GM21528 (cell line): ENCODE data around the gene FLT3.

Experiments
- ATAC-seq: cut with Tn5 transposase; IDR thresholded peaks from one replicate; pipeline ENCODE4 v1.9.1; 2021; ENCODE audit warnings: mild to moderate bottlenecking, moderate library complexity; ENCODE audit not compliant: unreplicated experiment, low FRiP score

Gene FLT3

DNA sequence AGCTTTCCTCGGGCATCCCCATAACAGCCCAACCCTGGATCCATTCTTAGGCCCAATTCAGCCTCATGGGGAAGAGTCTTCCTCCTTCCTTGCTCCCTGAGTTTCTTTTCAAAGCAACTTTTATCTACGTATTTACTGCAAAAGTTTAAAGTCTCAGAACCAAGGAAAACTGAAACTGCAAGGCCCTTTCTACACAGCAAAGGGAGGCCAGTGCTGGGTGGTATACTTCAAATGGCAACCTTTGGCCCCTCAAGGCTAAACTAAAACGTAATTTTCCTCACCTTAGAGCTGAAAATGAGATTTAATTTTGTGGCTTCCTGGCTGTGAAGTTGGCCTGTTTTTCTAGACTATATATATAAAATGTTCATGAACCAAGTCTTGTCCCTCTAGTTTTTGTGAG, 136.9 kb downstream of the FLT3 start:
- no peak for ATAC-seq

DNA sequence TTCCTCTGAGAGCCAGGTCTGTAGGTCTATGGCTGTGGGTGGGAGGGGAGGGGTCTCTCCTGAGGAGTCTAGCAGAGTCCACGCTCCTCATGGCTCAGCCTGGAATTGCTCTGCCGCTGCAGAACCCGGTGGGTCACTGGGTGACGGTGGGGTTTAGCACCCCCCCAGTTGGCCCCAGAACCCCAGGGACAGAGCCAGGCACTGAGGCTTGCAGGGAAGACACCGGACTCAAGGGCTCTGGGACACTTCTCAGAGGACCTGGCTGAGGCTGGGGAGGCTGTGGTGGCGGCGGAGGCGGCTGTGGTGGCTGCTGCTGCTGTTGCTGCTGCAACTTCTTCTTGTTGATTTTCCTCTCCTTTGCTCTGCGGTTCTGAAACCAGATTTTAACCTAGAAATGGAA, 137.4 kb downstream of the FLT3 start:
- no peak for ATAC-seq

DNA sequence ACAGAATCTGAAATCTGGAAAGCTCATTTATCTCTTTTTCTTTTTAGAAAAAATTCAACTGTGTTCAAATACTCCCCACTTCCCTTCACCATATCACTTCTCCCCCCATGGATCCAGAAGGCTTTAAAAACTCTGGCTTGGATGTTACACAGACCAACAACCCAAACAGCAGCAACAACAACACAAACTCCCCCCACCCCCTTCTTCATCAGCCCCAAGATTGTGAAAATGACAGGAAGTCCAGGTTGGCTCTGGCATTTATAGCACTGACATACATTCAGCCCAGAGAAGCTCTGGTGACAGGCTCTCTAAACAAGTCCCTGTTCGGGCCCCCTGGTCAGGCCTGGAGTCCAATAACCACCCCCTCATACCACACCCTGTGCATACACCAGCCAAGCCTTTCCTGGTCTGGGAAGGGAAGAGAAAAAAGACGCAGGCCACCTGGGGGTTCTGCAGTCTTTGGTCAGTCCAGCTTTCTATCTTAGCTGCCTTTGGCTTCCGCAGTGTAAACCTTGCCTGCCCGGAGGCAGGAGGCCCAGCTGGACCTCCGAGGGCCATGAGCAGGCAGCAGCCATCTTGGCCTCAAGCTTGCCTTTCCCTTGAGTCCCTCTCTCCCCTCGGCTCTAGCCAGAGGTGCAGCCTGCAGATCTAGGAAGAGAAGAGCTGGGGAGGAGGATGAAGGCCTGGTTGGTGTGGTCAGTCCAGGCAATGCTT, 138.1 kb downstream of the FLT3 start:
- ATAC-seq, result no peak

DNA sequence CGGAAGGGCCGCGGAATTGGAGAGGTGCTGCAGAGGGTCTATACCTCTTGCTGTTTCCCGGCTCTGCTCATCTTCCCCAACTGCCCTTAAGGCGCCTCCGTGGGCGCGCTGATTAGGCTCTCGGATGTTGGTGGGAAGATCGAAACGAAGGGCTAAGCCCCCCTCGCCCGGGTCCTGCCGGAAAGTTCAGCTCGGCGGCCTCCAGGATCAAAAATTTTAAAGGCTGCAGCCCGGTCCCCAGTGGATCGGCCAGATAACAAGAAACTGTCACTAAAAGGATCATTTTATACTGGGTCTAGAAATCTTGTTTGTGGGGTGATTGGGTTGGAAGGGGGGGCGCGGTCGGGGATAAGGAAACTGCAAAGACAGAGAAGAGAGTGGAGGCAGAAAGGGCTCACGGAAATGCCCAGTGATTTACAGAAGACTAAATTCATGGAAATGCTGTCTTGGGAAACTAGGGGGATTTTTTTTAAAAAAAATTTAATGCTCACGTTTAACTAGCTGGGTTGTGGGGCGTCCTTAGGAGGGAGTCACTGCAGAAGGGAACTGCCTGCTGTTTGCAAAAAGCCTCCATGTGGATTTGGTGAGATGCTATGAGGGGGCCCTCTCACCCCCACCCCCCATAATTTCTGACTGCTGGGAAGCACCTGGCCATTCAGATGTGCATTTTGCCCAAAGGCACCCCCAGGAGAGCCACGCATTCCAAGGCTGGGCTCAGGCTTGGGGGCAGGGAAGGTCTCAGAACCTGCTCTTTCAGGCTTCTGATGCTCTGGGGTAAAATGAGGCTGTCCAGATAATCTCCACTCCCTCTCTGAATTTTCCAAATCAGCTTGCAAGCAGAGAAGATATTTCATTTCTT, 138.9 kb downstream of the FLT3 start:
- no peak for ATAC-seq

DNA sequence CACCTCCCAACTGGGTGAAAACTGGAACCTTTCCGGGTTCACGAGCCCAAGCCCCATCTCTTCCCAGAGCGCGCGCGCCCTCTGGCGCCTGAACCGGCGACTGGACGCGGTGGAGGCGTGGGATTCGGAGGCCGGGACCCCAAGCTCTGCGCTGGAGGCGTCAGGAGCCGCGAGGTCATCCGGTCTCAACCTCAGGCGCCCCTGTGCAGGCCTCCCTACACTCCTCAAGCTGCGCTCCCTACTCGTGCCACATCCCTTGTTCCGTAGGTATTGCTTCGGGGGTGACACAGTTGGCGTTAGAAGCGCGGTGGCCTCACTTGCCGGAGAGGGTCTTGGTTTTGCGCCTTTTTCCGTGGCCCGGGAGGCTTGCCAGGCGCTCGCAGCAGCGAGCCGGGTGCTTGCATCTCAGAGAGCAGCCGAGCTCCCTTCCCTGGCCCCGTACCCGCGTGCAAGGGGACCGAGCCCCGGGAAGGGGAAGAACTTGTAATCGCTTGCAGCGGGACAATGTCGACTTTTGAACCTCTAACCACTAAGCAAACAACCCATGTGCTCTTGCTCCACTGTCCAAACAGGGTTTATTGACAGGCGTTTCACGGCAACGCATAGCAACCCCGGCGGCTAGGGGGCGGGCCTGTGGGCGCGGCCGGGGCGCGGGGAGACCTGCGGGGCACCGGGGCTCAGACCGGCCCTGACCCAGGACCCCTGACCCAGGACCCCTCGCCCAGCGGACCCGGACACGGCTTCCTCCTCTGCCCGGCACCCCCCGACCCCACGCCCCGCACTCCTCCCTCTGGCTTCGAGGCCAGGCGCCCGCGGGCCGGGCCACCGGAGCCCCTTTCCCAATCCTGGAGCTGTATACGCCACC, 139.8 kb downstream of the FLT3 start:
- ATAC-seq, result no peak

DNA sequence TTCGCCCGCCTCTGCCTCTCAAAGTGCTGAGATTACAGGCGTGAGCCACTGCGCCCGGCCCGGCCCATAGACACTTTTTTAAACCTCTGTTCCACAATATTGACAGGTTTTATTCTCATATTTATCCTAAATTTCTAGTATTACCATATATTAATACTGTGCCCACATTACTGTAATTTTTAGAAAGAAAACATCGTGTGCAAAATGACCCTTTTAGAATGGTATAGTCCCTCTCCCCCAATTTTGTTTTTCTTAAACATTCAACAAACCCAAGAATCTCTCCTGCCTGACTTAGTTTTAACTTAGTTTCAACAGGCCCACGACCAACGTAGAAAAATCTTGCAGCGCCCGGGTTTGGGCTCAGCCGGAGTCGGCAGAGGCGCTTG, 140.4 kb downstream of the FLT3 start:
- no peak for ATAC-seq

DNA sequence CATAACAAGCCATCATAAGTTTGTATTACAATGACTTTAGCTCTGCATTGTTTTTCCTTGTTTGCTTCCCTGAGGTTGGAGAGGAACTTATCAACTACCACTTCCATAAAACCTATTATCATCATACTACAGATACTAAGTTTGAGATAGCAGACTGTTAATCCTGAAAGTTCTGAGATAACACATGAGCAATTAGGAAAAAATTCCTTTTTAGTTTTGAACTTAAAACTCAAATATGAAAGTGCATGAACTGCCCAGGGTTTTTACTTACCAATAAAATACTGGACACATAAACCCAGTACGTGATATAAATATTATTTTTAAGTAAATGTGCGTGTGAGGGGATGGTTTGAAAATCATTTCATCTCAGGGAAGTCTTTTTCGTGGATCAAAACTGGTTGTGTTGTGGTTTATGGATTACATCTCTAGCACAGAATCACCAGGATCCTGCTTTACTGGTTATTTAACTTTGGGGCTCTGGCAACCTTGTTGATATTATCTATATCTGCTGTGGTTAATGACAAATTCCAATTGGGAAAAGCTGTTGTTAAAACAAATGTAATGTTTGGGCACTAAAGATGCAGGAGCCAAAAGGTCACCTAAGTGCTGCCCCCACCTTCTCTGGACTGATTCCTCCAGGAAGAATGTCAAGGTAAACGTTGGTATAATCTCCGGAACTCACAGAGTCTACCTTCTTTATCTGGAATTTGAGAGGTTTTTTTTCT, 143.6 kb downstream of the FLT3 start:
- ATAC-seq, result no peak

DNA sequence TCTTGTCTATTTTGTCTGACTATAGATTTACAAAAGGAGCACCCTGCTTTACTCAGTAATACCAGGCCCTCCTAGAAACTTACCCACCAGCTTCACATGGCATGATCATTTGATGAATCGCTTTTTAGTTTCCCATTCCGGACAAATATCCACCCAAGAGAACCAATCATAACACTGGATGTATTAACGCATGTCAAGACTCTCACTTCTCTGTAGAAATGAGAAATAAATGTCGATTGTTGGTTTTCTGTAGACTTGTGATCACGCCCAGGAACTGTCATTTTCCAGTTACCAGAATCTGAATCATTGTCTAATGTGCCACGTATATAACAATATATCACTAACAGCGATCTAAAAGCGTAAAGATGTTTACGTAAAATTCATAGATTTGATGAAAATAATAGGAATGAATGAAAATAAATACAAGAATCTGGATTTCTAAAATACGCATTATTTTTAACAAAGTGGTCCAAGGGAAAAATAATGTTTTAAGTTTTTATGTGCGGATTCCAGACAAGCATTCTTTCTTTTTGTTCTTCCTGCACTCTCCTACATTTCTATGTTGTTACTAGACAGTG, 145.3 kb downstream of the FLT3 start:
- no peak for ATAC-seq

DNA sequence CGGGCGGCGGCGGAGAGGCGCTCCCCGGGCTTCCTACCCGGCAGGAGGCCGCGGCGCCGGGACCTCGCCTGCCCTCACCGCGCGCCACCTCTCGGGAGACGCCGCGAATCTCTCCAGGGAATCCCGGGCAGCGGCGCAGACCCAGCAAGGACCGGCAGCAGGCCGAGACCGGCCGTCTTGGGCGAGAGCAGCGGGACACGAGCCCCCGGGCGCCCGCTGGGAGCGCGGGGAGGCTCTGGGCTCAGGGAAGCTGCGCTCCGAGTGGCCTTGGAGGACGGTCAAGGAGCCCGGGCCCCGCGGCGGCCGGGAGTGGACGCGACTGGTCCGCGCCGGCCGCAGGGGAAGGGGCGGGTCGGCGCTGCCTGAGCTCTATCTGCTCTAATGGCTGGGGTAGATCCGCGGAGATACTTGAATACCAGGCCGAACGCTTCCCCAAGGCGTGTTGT, 145.9 kb downstream of the FLT3 start:
- ATAC-seq, result peak; percentile 40

DNA sequence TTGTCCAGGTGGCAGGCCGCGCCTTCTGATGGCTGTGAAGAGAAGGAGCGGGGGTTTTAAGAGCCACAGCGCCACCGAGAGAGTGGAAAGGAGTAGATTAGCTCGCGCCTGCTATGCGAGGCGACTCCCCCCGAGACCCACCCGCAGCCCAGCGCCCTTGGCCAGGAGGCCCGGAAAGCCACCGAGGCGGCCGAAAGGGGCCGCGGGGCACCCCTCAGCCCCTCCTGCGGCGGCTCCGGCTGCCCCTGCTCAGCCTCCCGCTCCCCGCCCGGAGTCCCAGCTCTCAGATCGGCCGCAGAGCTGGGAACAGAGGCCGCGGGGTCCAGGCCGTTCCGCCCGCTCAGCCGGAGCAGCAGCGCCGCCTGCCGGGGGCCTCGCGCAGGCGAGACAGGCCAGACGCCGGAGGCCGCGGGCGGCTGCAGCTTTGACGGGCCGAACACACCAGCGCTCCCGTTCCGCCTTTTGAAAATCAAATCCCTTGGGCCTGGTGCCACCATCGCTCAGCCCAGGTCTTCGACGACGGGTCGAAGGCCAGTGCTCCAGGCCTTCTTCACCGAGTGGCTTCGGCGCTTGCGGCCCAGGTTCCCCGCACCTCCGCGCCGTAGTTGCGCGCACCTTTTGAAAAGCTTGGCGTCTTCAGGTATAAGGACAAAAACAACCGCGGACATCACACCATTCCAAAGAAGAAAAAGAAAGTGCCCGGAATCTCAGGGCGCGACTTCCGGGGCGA, 146.5 kb downstream of the FLT3 start:
- peak; percentile 92 for ATAC-seq
